Naive thymus-derived CD8-positive, alpha-beta T cell (primary cell): ENCODE measurements around the gene N4BP2L1. TPM values are rescaled to one million over a fixed set of nuclear protein-coding genes. Genes with fewer than 3 reads are reported as not detected.

Experiments used
- ATAC-seq, 2 donors: fragments of 150-1000 bp; cut with Tn5 transposase in 1 of 2; sonication (Bioruptor Pico), chemical (Tn5 transposase) in 1 of 2; 1 replicate in 1 of 2; 2 replicates in 1 of 2; pipeline ENCODE4 v1.10.0; 2021; ENCODE audit warnings: mild to moderate bottlenecking in 2 of 2, moderate library complexity in 2 of 2
- POLR2A ChIA-PET: fragments of 350-600 bp; sonication (Branson Sonifier 250); formaldehyde crosslinking; loops from one replicate; lab custom pipeline; 2021; ENCODE audit warnings: antibody characterized with exemption; lab: Charles Lee
- DNase-seq, 10 donors: peaks; one replicate each; pipeline versions ENCODE4 v3.0.0 to v3.0.0-alpha.2; 2020 to 2022
- H3K27ac Mint-ChIP-seq, 10 donors: one replicate each; pipeline ENCODE4 v1.8.0; 2020 to 2022; ENCODE audit warnings: mild to moderate bottlenecking in 10 of 10, mixed read lengths in 10 of 10, moderate library complexity in 4 of 10, inconsistent platforms in 1 of 10
- H3K27me3 Mint-ChIP-seq, 5 donors: one replicate each; pipeline ENCODE4 v1.8.0; 2021 to 2022; ENCODE audit warnings: mixed read lengths in 5 of 5
- H3K36me3 Mint-ChIP-seq, 3 donors: one replicate each; pipeline ENCODE4 v1.8.0; 2020 to 2022; ENCODE audit warnings: mixed read lengths in 3 of 3, mild to moderate bottlenecking in 2 of 3, inconsistent platforms in 1 of 3
- H3K4me1 Mint-ChIP-seq, 4 donors: one replicate each; pipeline ENCODE4 v1.8.0; 2021 to 2022; ENCODE audit warnings: mixed read lengths in 4 of 4
- H3K4me3 Mint-ChIP-seq, 10 donors: one replicate each; pipeline ENCODE4 v1.8.0; 2020 to 2022; ENCODE audit warnings: mild to moderate bottlenecking in 10 of 10, mixed read lengths in 10 of 10, moderate library complexity in 6 of 10, inconsistent platforms in 1 of 10
- H3K9me3 Mint-ChIP-seq, 9 donors: one replicate each; pipeline ENCODE4 v1.8.0; 2020 to 2022; ENCODE audit warnings: mixed read lengths in 9 of 9, mild to moderate bottlenecking in 3 of 9, inconsistent platforms in 1 of 9, moderate library complexity in 1 of 9
- polyA plus RNA-seq, 3 donors: library from polyadenylated mRNA; unstranded; fragments of 300-500 nt; fragmentation: Illumina TruSeq; gene quantifications; one replicate each; pipeline ENCODE4 v1.2.3, GENCODE V29; 2021
- total RNA-seq, 8 experiments: library from RNA in 2 of 8; stranded (reverse) in 2 of 8; gene quantifications; one replicate each; pipeline ENCODE4 v1.2.3 and lab custom pipeline; 2021 to 2026

N4BP2L1 gene
- total RNA-seq (10 to 100 TPM; 62.4 to 66.2 TPM), polyA plus RNA-seq (10 to 100 TPM; 55.3 to 72.1 (median 62.5) TPM), total RNA-seq (lab: John Stamatoyannopoulos, UW) (10.3 to 45.5 (median 32.5) reads per million in 6 experiments)

DNA sequence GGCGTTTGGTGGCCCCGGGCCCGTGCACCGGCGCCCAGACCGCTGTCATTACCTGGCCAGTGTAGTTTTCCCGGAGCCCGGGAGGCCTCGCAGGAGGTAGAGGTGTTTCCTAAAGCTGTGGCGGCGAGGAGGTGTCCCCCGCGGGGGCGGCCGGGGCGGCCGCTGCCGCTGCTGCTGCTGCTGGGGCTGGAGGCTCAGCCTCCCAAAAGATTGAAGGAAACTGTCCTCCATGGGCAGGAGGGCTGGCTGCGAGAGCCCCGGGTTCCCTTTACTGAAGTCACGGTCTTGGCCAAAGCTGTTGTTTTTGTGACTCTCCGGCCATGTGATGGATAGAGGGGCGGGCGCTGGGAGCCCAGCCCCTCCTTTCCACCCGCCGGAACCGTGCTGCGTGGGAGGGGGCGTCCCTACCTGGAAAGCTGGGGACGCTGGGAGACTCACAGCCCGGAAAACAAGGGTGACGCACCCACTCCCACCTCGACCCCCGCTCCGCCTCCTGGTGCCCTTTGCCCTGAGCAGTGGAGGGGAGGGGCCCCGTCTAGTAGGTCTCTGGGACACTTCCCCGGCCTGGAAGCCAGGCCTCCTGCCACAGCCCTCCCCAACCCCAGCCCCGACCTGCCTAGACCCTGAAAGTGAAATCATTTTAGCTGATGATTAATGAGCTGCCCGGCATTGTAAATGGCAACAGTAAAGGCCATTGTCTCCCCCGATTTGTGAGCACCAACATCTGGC, at the start of gene N4BP2L1:
TSS of gene N4BP2L1 (minus strand) at position 279 of the 729 bp plus-strand sequence. CDS start at position 231, 48 bp downstream.
- Mint-ChIP-seq H3K27me3 (no peaks in the 10 kb centered on the region), H3K36me3 (peaks cover 0 to 14% (median 6%) of the 10 kb centered on the region in 3 donors), H3K27ac (peak within 1 kb of the TSS; percentile 97 to 100 (median 99)), H3K9me3 (no peaks in the 10 kb centered on the region), H3K4me1 (peaks cover 33 to 53% (median 46%) of the 10 kb centered on the region in 4 donors), H3K4me3 (peak within 1 kb of the TSS; percentile 89 to 99 (median 95))
- POLR2A ChIA-PET, result interaction anchor here (0.7 to 4.7 kb wide), 10 partner anchors 10 to 1113 kb away, joined by 3 to 58 read pairs (median 4); partner anchors contain the start of genes BRCA2, N4BP2L2, PDS5B and ZAR1L
- ATAC-seq, result peak; percentile 66 to 70
- peak; percentile 73 to 92 (median 84) for DNase-seq

DNA sequence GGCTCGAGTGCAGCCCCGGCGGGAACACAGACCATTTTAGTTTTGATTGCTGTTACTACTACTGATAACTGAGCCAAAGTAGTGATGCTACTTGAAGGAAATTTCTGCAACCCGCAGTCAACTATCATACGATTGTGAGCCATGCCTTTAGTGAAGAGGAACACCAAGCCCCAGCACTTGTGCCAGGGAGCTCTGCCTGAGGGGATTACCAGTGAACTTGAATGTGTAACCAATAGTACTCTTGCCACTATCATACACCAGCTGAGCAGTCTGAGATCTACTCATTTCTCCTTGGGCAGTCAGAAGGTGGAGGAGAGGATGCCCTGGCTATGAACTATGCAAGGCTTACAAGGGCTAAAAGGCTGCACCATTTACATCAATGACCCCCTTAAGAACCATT, 49.0 kb upstream of the N4BP2L1 start:
- POLR2A ChIA-PET, result interaction anchor here (0.6 to 0.9 kb wide), 2 partner anchors 49 to 1067 kb away, joined by 3 read pairs; partner anchors contain the start of gene N4BP2L1
- Mint-ChIP-seq H3K4me1 (no peaks in the 10 kb centered on the region), H3K4me3 (no peak overlapping the region), H3K27me3 (peaks cover 0 to 3% (median 0%) of the 10 kb centered on the region in 5 donors), H3K27ac (no peak overlapping the region), H3K36me3 (peaks cover 0 to 18% (median 15%) of the 10 kb centered on the region in 3 donors), H3K9me3 (no peaks in the 10 kb centered on the region)
- no peak for DNase-seq
- ATAC-seq, result no peak

DNA sequence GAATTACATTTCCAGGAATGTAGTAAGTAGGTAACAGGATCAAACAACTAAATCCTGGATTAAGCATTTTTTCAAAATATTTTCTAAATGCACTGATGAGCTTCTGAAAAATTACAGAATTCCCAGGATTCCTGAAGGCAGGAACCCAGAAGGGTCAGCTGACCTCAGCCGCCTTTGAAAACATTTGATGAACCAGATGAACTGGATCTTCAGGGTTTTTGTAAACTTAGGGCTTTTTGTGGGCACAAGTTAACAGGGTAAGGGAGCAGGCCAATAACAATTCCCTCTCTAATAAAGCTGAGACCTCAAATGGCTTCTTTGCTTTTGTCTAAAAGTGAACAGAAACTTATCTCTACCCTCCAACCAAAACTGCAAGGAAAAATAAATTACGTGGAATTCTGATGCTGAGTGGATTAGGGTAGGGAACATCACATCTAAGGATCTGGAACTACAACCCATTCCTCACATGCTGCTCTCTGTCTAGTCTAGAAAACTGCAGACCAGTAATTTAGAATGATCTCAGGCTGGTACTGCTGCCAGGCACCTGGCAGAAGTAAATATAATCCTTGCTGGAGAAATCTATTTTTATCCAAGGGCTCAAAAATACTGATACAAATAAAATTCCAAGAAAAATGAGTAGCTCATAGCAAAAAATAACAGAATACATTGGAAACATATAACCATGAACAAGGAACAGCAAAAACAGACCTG, 48.2 kb upstream of the N4BP2L1 start:
- H3K36me3 Mint-ChIP-seq, result peaks cover 0 to 18% (median 17%) of the 10 kb centered on the region in 3 donors
- H3K27me3 Mint-ChIP-seq, result peaks cover 0 to 3% (median 0%) of the 10 kb centered on the region in 5 donors
- POLR2A ChIA-PET, result interaction anchor here (0.6 kb wide), 1 partner anchor 1068 kb away, joined by 3 read pairs; no protein-coding TSS in a partner anchor
- no peak overlapping the region for H3K27ac Mint-ChIP-seq
- H3K4me3 Mint-ChIP-seq, result no peak overlapping the region
- DNase-seq (no peak), ATAC-seq (no peak)
- no peaks in the 10 kb centered on the region for H3K4me1 Mint-ChIP-seq
- no peaks in the 10 kb centered on the region for H3K9me3 Mint-ChIP-seq

DNA sequence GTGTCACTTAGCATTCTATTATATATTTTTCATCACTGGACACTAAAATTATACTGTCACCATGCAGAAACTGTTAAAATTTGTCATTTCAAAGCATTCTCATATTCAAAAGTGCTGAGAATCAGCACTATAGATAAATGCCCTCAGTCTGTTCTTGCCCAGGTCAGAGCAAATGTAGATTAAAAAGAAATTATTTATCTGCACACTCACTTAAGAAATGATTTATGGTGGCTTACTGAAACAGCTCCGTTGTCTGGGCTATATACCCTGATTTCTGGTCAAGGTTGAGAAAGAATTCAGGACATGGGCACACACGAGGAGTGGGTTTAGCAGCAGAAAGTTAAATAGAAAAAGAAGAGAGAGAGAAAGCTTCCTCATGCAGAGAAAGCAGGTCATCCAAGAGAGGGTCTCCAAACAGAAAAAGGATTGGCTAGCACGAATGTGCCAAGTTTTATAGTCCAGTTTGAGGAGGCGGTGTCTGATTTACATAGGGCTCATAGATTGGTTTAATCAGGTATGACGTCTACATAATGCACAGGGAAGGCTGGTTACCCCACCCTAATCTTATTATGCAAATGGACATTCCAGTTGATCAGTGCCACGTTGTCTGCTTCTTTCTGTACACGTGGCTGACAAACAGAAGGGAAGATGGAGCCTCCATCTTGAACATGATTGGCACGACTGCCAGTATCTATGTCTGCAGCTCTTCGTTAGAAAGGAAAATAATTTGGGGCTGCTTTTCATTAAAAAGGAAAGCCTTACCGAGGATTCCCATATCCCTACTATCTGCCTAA, 47.3 kb upstream of the N4BP2L1 start:
- Mint-ChIP-seq H3K9me3 (no peaks in the 10 kb centered on the region), H3K36me3 (peaks cover 0 to 18% (median 17%) of the 10 kb centered on the region in 3 donors), H3K4me1 (no peaks in the 10 kb centered on the region), H3K27ac (no peak overlapping the region), H3K4me3 (no peak overlapping the region), H3K27me3 (peaks cover 0 to 3% (median 0%) of the 10 kb centered on the region in 5 donors)
- POLR2A ChIA-PET, result interaction anchor here (0.7 kb wide), 1 partner anchor 52 kb away, joined by 4 read pairs; no protein-coding TSS in a partner anchor
- ATAC-seq (no peak), DNase-seq (no peak)

DNA sequence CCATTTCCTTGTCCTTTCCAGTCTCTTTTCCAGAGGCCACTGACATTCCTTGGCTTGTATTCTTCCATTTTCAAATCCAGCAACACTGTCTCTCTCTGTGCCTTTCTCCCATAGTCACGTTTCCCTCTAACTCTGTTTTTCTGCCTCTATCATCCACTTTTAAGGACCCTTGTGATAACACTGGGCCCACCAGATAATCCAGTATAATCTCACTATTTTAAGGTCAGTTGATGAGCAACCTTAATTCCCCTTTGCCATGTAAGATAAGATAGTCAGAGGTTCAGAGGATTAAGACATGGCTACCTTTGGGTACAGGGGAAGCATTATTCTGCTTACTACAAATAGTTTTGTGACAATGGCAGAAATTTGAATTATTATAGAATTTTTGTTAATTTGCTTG, 45.7 kb upstream of the N4BP2L1 start:
- peaks cover 0 to 21% (median 17%) of the 10 kb centered on the region in 3 donors for H3K36me3 Mint-ChIP-seq
- DNase-seq, result no peak
- no peak overlapping the region for H3K27ac Mint-ChIP-seq
- H3K9me3 Mint-ChIP-seq, result no peaks in the 10 kb centered on the region
- H3K4me3 Mint-ChIP-seq, result no peak overlapping the region
- no peak for ATAC-seq
- peaks cover 0 to 1% (median 0%) of the 10 kb centered on the region in 4 donors for H3K4me1 Mint-ChIP-seq
- peaks cover 0 to 3% (median 0%) of the 10 kb centered on the region in 5 donors for H3K27me3 Mint-ChIP-seq
- POLR2A ChIA-PET, result no interaction called here

DNA sequence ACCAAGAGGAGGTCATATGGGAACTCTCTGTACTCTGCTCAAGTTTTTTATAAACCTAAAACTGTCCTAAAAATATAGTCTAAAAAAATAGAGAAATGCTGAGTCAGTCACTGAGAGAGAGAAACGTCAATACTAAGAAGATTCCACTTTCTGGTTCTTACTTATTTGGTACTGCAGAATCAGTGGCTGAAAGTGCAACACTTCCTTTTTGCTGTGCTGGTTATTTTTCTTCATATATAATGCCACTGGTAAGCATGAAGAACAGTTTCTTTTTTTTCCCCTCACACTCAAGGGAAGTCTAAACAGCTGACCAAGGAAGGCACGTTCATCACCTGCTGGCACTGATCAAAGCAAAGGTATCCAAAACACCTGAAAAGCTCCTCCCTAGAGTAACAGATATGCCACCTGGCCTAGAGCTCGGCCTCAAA, 44.3 kb upstream of the N4BP2L1 start:
- Mint-ChIP-seq H3K4me1 (peaks cover 0 to 6% (median 0%) of the 10 kb centered on the region in 4 donors), H3K36me3 (peaks cover 0 to 15% (median 10%) of the 10 kb centered on the region in 3 donors), H3K4me3 (no peak overlapping the region), H3K27ac (no peak overlapping the region), H3K9me3 (no peaks in the 10 kb centered on the region), H3K27me3 (no peaks in the 10 kb centered on the region)
- POLR2A ChIA-PET, result interaction anchor here (0.9 kb wide), 1 partner anchor 11 kb away, joined by 3 read pairs; no protein-coding TSS in a partner anchor
- DNase-seq (no peak), ATAC-seq (no peak)

DNA sequence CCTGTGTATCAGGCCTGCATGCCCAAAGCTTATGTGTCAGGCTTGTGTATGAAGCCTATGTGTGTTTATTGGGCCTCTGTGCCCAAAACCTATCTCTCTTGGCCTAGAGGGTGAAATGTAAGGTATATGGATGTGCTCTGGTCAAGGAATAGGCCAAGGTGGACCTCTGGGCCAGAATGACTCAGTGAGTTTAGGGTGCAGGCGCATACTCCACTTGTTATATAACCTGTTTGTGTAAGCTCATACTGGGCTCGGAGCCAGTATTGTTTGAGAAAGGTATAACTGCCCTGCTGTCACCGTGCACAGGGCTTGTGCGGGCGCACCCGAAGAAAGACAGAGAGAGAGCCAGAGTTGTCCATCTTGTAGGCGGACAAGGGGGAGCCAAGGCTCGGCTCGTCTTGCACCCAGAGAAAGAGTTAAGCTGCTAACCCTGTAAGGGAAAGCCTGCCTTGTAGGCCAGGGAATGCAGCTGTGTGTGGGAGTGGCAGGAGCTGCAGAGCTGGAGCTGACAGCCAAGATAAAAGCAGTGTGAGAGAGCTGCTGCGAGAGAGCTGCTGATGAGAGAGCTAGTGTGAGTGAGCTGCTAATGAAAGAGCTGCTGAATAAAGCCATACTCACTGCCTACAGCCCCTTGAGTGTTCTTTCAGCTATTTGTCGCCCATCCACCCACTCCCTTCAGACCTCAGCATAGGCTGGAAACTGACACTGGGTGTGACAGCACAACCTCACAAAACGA, 43.4 kb upstream of the N4BP2L1 start:
- H3K4me3 Mint-ChIP-seq, result no peak overlapping the region
- no peak for ATAC-seq
- peaks cover 0 to 10% (median 5%) of the 10 kb centered on the region in 3 donors for H3K36me3 Mint-ChIP-seq
- POLR2A ChIA-PET, result no interaction called here
- H3K4me1 Mint-ChIP-seq, result peaks cover 0 to 6% (median 0%) of the 10 kb centered on the region in 4 donors
- H3K27me3 Mint-ChIP-seq, result no peaks in the 10 kb centered on the region
- DNase-seq, result no peak
- peak overlapping the region in 1 of 10 donors; percentile 39 for H3K27ac Mint-ChIP-seq
- H3K9me3 Mint-ChIP-seq, result no peaks in the 10 kb centered on the region

DNA sequence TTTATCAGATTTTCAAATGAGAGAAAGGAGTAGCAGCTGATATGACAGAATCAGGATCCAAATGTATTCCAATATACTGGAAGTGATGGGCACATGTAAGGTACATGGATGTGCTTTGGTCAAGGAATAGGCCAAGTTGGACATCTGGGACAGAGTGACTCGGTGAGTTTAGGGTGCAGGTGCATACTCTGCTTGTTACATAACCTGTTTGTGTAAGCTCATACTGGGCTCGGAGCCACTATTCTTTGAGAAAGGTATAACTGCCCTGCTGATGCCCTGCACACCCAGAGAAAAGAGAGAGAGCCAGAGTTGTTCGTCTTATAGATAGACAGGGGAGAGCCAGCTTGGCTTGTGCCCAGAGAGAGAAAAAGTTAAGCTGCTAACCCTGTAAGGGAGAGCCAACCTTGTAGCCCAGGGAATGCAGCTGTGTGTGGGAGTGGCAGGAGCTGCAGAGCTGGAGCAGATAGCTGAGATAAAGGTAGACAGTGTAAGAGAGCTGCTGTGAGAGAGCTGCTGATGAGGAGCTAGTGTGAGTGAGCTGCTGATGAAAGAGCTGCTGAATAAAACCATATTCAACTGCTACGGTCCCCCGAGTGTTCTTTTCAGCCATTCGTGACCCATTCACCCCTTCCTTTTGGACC, 40.7 kb upstream of the N4BP2L1 start:
- DNase-seq (no peak), ATAC-seq (no peak)
- no peak overlapping the region for H3K4me3 Mint-ChIP-seq
- peaks cover 0 to 7% (median 6%) of the 10 kb centered on the region in 3 donors for H3K36me3 Mint-ChIP-seq
- no peaks in the 10 kb centered on the region for H3K27me3 Mint-ChIP-seq
- peaks cover 0 to 2% (median 0%) of the 10 kb centered on the region in 9 donors for H3K9me3 Mint-ChIP-seq
- POLR2A ChIA-PET, result no interaction called here
- peaks cover 0 to 6% (median 0%) of the 10 kb centered on the region in 4 donors for H3K4me1 Mint-ChIP-seq
- H3K27ac Mint-ChIP-seq, result peak overlapping the region in 1 of 10 donors; percentile 63

DNA sequence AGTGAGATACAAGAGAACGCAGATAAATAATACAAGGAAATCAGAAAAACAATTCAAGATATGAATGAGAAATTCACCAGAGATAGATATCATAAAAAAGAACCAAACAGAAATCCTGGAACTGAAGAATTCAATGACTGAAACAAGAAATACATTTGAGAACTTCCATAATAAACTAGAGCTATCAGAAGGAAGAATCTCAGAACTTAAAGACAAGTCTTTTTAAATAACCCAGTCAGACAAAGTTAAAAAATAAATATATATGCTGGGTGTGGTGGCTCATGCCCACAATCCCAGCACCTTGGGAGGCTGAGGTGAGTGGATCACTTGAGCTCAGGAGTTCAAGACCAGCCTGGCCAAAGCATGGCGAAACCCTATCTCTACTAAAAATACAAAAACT, 28.7 kb upstream of the N4BP2L1 start:
- no peak overlapping the region for H3K4me3 Mint-ChIP-seq
- ATAC-seq (no peak), DNase-seq (no peak)
- H3K4me1 Mint-ChIP-seq, result peaks cover 0 to 7% (median 4%) of the 10 kb centered on the region in 4 donors
- no peak overlapping the region for H3K27ac Mint-ChIP-seq
- H3K36me3 Mint-ChIP-seq, result peaks cover 39 to 74% (median 44%) of the 10 kb centered on the region in 3 donors
- no peaks in the 10 kb centered on the region for H3K27me3 Mint-ChIP-seq
- H3K9me3 Mint-ChIP-seq, result peaks cover 0 to 50% (median 30%) of the 10 kb centered on the region in 9 donors
- POLR2A ChIA-PET, result no interaction called here

DNA sequence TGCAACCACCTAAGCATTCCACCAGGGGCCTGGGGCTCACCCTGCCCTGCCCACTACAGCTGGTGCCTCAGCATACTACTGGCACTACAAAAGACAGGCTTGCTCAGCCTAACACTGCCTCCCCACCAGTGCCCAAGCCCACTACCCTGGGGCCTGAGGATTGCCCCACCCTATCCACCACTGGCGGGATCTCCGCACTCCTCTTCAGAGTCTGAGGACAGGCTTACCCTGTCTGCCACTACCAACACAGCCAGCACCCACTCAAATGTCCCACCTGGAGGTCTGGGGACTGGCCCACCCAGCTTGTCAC, 27.6 kb upstream of the N4BP2L1 start:
- Mint-ChIP-seq H3K27ac (peak overlapping the region in 2 of 10 donors; percentile 70 to 75), H3K4me1 (peaks cover 0 to 7% (median 4%) of the 10 kb centered on the region in 4 donors), H3K36me3 (peaks cover 39 to 67% (median 42%) of the 10 kb centered on the region in 3 donors), H3K27me3 (no peaks in the 10 kb centered on the region), H3K4me3 (no peak overlapping the region), H3K9me3 (peaks cover 0 to 46% (median 30%) of the 10 kb centered on the region in 9 donors)
- DNase-seq (no peak), ATAC-seq (no peak)
- POLR2A ChIA-PET, result no interaction called here
